ENCODE measurements around the gene TMC3.
A peak's percentile ranks its signal among the peaks of the same experiment; 100 is the strongest.

TMC3 gene

DNA sequence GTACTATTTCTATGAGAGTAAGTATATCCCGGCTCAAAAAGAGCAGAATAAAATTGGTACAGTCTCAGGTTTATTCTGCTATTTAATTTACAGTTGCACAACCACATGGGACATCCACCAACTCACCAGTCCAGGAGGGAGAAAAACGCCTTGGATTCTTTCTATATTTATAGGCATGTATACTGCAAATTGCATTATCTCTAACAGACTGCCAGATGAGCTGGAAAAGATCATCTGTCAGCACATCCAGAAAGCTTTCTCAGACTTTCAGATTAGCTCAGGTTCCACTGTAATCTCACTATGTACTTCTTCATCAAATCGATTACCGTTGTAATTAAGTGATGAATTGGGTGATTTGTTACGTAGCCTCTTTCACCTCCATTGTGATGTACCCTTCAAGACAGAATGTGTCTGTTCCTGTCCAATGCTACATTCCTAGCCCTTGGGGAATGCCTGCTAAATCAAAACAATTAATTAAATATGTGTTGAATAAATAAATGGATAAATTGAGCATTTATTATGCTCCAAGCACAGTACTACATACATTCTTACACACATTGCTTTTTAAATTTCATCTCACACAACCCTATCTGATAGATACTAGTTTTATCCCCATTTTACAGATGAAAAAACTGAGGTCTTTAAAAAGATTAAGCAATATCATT lies 38.1 kb upstream of the TMC3 start:
- TF ChIP-seq CTCF (IDR thresholded peaks at IDR 0.05; ENCODE audit: low read depth, low read length, missing control alignments), result no peak
- H3K4me3 ChIP-seq (ENCODE audit: low read depth, low read length), result no peak overlapping the region
- DNase-seq (ENCODE audit: low read depth), result no peak

DNA sequence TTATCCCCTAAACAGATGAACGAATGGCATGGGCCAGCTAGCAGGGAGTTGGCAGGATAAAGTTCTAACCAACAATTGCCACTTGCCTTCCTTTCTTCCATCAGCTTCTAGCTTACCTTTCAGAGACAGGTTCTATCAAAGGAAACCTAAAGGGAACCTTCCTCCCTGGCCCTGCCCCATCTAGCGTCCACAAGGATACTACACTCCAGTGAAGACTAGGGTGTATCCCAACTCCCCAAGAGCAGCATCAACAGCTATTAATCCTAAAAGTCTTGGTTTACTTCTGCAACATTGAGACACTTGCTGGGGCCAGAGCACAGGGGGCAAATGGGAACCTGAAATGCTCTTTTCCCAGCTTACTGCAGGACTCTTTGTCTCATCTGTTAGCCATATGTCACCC lies 37.0 kb upstream of the TMC3 start:
- no peak for DNase-seq (ENCODE audit: low read depth)
- no peak for TF ChIP-seq CTCF (IDR thresholded peaks at IDR 0.05; ENCODE audit: low read depth, low read length, missing control alignments)

GRCh38 chr15:81410318-81410753 lies 36.3 kb upstream of the TMC3 start:
- TF ChIP-seq CTCF (IDR thresholded peaks at IDR 0.05; ENCODE audit: low read depth, low read length, missing control alignments), result peak; percentile 37
- H3K4me3 ChIP-seq (ENCODE audit: low read depth, low read length), result no peak overlapping the region
- DNase-seq (ENCODE audit: low read depth), result no peak

More for the DNA sequence above, 37.0 kb upstream of the TMC3 start:
- H3K4me3 ChIP-seq (ENCODE audit: low read depth, low read length), result no peak overlapping the region

- TF ChIP-seq CTCF (IDR thresholded peaks at IDR 0.05; ENCODE audit: low read depth, low read length, missing control alignments), result no peak
- no peak for DNase-seq (ENCODE audit: low read depth)
- H3K4me3 ChIP-seq (ENCODE audit: low read depth, low read length), result no peak overlapping the region
Observed at GRCh38 chr15:81407718-81408117, 33.7 kb upstream of the TMC3 start.

DNA sequence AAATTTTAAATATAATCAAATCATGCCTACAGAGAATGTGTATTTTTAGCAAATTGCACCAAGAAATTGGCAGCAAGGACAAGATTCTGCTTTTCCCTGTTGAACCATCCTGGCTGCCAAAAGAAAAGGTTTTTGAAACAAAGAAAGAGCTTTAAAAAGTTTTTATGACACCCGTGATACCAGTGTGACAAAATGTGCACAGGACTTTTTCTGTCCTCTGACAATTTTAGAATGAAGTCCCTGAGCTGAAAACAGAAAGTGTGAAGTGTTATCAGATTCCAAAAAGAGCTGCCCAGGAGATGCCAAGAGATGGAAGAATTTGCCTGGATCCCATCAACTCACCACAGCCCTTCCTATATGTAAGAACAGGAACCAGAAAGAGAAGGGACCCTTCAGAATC lies 33.2 kb upstream of the TMC3 start:
- H3K4me3 ChIP-seq (ENCODE audit: low read depth, low read length), result no peak overlapping the region
- no peak for TF ChIP-seq CTCF (IDR thresholded peaks at IDR 0.05; ENCODE audit: low read depth, low read length, missing control alignments)
- no peak for DNase-seq (ENCODE audit: low read depth)

GRCh38 chr15:81400640-81401236 lies 26.7 kb upstream of the TMC3 start:
- no peak overlapping the region for H3K4me3 ChIP-seq (ENCODE audit: low read depth, low read length)
- TF ChIP-seq CTCF (IDR thresholded peaks at IDR 0.05; ENCODE audit: low read depth, low read length, missing control alignments), result peak; percentile 65
- peak; percentile 15 for DNase-seq (ENCODE audit: low read depth)

Data from GM12864 (cell line).